Fibroblast of mammary gland (primary cell): ENCODE measurements around the gene MYRIP.

Experiments
- DNase-seq: peaks from one replicate; pipeline ENCODE4 v3.0.0-alpha.2; 2010; ENCODE audit warnings: low read depth
- H3K4me3 ChIP-seq: 2 replicates; pipeline ENCODE4 v1.5.1; 2011; ENCODE audit warnings: low read depth, mild to moderate bottlenecking, low read length, moderate library complexity; ENCODE audit not compliant: control insufficient read depth
- TF ChIP-seq, protein P1 (sequence below): conservative IDR thresholded peaks from 2 replicates; pipeline ENCODE4 v1.5.1; 2011; ENCODE audit warnings: low read depth, low read length, inconsistent platforms; ENCODE audit not compliant: control insufficient read depth, insufficient read depth

The MYRIP gene

DNA sequence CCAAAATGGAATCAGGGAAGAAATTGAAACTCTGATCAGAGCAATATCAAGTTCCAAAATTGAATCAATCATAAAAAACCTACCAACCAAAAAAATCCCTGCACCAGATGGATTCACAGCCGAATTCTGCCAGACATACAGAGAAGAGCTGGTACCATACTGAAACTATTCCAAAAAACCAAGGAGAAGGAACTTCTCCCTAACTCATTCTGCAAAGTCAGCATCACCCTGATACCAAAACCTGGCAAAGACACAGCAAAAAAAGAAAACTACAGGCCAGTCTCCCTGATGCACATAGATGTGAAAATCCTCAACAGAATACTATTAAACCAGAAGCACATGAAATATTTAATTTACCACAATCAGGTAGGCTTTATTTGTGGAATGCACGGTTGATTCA is 118.1 kb downstream of the MYRIP start:
- TF ChIP-seq, protein P1, sequence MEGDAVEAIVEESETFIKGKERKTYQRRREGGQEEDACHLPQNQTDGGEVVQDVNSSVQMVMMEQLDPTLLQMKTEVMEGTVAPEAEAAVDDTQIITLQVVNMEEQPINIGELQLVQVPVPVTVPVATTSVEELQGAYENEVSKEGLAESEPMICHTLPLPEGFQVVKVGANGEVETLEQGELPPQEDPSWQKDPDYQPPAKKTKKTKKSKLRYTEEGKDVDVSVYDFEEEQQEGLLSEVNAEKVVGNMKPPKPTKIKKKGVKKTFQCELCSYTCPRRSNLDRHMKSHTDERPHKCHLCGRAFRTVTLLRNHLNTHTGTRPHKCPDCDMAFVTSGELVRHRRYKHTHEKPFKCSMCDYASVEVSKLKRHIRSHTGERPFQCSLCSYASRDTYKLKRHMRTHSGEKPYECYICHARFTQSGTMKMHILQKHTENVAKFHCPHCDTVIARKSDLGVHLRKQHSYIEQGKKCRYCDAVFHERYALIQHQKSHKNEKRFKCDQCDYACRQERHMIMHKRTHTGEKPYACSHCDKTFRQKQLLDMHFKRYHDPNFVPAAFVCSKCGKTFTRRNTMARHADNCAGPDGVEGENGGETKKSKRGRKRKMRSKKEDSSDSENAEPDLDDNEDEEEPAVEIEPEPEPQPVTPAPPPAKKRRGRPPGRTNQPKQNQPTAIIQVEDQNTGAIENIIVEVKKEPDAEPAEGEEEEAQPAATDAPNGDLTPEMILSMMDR, result no peak
- DNase-seq, result no peak
- H3K4me3 ChIP-seq, result no peak overlapping the region

DNA sequence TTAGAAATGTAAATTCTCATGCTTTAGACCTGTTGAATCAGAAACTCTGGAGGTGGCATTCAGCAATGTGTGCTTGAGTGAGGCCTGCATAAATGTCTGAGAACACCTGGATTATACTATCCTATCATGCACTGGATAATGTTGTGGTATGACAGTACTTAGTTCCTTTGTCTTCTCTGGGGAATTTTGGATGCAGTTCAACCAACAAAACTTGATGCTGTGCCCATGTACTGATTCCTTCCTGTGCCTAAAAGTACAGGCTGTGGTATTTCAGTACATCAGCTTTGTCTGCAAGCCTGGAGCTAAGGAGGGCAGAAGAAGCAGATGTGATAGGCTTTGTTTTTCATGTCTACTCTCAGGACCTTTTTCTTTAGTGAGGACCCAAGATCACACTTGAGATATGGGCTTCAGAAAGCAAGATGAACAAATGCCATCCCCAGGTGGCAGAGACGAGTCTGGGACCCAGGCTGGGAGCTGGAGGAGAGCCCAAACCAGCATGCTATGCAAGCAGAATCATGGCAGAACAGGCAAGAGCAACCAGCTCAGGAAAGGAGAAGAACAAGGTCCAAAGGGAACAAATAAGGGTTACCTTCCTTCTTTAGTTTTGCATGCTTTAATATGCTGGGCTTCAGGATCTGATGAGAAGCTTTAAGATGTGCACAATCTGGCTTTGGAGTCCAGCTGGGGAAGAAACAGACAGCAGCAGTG is 124.7 kb downstream of the MYRIP start:
- TF ChIP-seq, protein P1, result no peak
- no peak for DNase-seq
- no peak overlapping the region for H3K4me3 ChIP-seq

DNA sequence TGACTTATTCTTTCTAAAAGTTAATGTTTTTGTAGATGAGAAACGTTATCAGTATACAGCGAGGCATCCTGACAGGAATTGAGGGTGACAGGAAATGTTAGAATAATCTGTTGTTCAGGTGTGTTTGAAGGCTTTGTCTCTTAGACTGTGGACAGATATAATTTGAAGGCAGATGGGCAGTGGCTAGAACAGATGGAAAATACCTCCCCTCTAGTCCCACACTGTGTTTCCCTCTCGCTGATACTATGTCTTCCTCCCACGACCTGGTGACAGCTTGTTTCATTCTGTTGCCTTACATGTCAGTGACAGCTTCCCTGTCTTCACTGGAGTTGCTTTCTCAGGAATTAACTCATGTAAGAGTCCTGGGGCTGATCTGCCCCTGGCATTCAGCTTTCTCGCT is 125.3 kb downstream of the MYRIP start:
- H3K4me3 ChIP-seq, result no peak overlapping the region
- TF ChIP-seq, protein P1, result no peak
- DNase-seq, result no peak

DNA sequence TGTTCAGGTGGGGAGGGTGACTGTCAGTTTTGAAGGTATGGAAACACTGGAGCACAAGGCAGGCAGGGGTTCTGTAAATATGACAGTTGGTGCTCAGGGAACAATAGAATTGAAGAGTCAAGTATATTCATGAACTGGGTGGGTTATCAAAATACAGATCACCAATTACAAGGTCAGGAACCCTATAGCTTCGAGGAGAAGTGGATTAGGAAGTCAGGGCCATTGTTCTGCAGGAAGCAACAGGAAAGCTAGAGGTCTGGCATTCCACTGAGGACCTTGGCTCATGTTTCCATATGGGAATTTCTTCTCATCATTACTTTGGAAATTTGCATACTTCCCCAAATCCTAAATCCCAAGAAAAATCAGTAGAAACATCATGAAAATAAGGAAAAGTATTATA is 125.9 kb downstream of the MYRIP start:
- no peak for DNase-seq
- TF ChIP-seq, protein P1, result no peak
- no peak overlapping the region for H3K4me3 ChIP-seq

DNA sequence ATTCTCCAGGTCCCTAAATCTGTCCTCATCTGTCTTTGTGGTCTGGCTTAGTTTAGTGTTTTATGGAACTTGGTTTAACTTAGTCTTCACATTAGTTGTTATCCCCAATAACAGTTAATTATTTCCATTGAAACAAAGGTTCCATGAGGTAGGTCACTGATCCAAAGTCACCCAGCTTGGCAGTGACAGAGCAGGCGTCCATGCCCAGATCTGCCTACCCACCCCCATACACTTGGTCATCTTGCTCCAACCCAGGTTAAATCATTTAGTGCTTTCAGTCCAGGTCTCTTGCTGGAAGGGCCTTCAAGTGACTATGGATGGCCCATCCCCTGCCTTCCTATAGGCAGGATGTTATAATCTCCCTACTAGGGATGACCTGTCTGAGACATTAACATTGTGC is 127.4 kb downstream of the MYRIP start:
- TF ChIP-seq, protein P1, result no peak

DNA sequence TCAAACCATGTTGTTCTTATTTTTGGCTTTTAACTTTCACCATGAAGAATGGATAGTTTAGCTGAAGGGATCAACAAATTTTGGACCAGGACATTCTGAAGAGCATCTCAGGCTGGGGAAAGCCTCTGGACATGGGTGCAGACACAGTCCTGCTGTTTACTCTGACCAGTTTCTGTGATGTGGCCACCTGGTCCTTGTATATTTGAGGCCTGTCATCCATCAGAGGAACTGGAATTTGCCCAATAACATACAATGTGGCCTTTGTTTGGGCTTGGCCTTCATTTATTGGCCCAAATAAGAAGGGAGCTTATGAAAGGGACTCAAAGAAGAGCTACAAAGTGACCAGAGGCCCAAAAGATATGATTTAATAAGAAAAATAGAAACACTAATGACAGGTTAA is 127.9 kb downstream of the MYRIP start:
- TF ChIP-seq, protein P1, result no peak
- no peak for DNase-seq
- H3K4me3 ChIP-seq, result no peak overlapping the region

More for the DNA sequence above, 127.4 kb downstream of the MYRIP start:
- no peak overlapping the region for H3K4me3 ChIP-seq
- no peak for DNase-seq
